K562 (cell line): ENCODE results near the gene TLDC2. TPM values are rescaled to one million over a fixed set of nuclear protein-coding genes. Genes with fewer than 3 reads are reported as not detected.
A peak's percentile ranks its signal among the peaks of the same experiment; 100 is the strongest.

Source experiments
- CC2D1A ChIP-seq: fragments of 450-650 bp; IDR thresholded peaks from 2 replicates; pipeline ENCODE4 v1.6.1; 2017; ENCODE audit warnings: mild to moderate bottlenecking
- EZH2 ChIP-seq: IDR thresholded peaks from 2 replicates; pipeline ENCODE4 v1.6.1; 2012; ENCODE audit warnings: low read depth, mild to moderate bottlenecking, inconsistent platforms, low read length, borderline replicate concordance
- FUS ChIP-seq: fragments of 200-400 bp; formaldehyde crosslinking; optimal IDR thresholded peaks from 2 replicates; pipeline ENCODE3; 2017; ENCODE audit warnings: low read depth, low read length
- SMARCA4 ChIP-seq: fragments of 450-650 bp; IDR thresholded peaks from 2 replicates; pipeline ENCODE4 v1.6.1; 2016
- STAT5B ChIP-seq: fragments of 250-450 bp; sonication (Bioruptor Pico); IDR thresholded peaks from 2 replicates; pipeline ENCODE4 v1.8.0; 2021; ENCODE audit warnings: mild to moderate bottlenecking, inconsistent platforms
- ZBTB17 ChIP-seq: fragments of 450-650 bp; formaldehyde crosslinking; IDR thresholded peaks from 2 replicates; pipeline ENCODE4 v1.4.0; 2020; ENCODE audit warnings: mild to moderate bottlenecking
- ZC3H4 ChIP-seq: sonication (generic); formaldehyde crosslinking; IDR thresholded peaks from 2 replicates; pipeline ENCODE4 v1.9.0; 2021; ENCODE audit warnings: missing genetic modification reagents, borderline replicate concordance
- ZNF445 ChIP-seq: fragments of 250-450 bp; sonication (Bioruptor Pico); IDR thresholded peaks from 2 replicates; pipeline ENCODE4 v1.4.0; 2020; ENCODE audit warnings: low read depth, mild to moderate bottlenecking, moderate library complexity
- polyA plus RNA-seq, 8 experiments: library from polyadenylated mRNA; depleted of rRNA in 4 of 8; stranded (reverse) in 5 of 8; unstranded in 3 of 8; fragments of >200 nt; fragmentation: Nextera tagmentation in 2 of 8; fragmentation: Illumina TruSeq in 1 of 8; extraction: Ambion mirVana in 2 of 8; extraction: Trizol in 1 of 8; gene quantifications; 2 replicates each; pipeline versions ENCODE4 v1.2.1 to v1.2.3, GENCODE V29; 2011 to 2014; ENCODE audit warnings: inconsistent platforms in 1 of 8, missing spikeins in 1 of 8
- total RNA-seq, 7 experiments: library from RNA; depleted of rRNA in 6 of 7; stranded (reverse); fragments of >200 nt in 6 of 7; fragmentation: Illumina TruSeq in 2 of 7; extraction: Trizol in 2 of 7; gene quantifications; 2 replicates each; pipeline versions ENCODE4 v1.2.1 to v1.2.3, GENCODE V29; 2011 to 2021; ENCODE audit warnings: low replicate concordance in 1 of 7
- TF ChIP-seq, protein P1 (sequence below): sonication (generic); IDR thresholded peaks from 2 replicates; pipeline ENCODE4 v1.6.1; 2016
- TF ChIP-seq, protein P2 (sequence below): sonication (generic); formaldehyde crosslinking; IDR thresholded peaks from 2 replicates; pipeline ENCODE4 v1.8.1; 2023; ENCODE audit warnings: missing genetic modification reagents, mild to moderate bottlenecking, borderline replicate concordance
- TF ChIP-seq, protein P3 (sequence below): fragments of 450-650 bp; IDR thresholded peaks from 2 replicates; pipeline ENCODE4 v1.7.1; 2018; ENCODE audit warnings: mild to moderate bottlenecking, low read depth; ENCODE audit not compliant: partially characterized antibody
- TF ChIP-seq, protein P4 (sequence below): sonication (generic); formaldehyde crosslinking; IDR thresholded peaks from 2 replicates; pipeline ENCODE4 v1.8.1; 2022; ENCODE audit warnings: missing genetic modification reagents
- TF ChIP-seq, protein P5 (sequence below): fragments of 250-450 bp; sonication (Bioruptor Pico); IDR thresholded peaks from 2 replicates; pipeline ENCODE4 v1.4.0; 2020; ENCODE audit warnings: mild to moderate bottlenecking, moderate library complexity

Gene TLDC2
- total and polyA plus RNA-seq, 9 of the 15 experiments (the other 6 are each of a cell fraction or from before 2014, with no cell fraction given), result not detected

DNA sequence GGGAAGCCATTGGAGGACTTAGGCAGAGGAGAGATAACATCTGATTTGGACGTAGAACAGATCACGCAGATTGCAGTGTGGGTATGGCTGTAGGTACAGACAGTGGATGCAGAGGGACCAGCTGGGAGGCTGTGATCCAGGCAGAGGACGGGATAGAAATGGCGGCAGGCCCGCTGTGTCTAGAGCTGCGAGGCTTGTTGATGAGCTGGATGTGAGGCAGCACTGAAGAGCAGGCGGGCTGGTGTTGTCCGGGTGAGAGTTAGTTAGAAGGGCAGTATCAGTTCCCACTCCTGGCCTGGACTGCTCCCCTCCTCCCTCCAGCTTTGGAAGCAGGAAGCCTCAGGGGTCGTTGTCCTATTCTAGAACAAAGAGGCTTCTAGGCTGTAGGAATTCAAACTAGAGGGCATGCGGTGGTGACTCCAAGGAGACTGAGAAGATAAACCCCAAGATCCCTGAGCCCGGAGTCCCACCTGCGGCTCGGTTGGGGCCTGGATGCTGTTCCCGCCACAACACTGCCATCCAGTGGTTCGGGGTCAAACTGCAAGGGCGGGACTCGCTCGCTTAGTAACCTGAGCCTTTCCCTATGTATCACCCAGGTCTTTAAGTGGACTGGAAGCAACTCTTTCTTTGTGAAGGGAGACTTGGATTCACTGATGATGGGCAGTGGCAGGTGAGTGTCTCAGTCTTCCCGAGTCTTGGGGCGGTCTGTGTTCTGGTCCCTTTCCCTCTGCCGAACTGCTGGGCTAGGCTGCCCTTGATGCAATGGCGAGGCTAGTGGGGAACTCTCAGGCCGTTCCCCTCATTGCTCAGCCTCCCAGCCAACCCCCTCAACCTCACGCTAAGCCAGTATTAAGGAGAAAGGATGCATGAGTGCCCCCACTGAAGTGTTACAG lies 11.2 kb downstream of the TLDC2 start (continued):
- TF ChIP-seq, protein P1, sequence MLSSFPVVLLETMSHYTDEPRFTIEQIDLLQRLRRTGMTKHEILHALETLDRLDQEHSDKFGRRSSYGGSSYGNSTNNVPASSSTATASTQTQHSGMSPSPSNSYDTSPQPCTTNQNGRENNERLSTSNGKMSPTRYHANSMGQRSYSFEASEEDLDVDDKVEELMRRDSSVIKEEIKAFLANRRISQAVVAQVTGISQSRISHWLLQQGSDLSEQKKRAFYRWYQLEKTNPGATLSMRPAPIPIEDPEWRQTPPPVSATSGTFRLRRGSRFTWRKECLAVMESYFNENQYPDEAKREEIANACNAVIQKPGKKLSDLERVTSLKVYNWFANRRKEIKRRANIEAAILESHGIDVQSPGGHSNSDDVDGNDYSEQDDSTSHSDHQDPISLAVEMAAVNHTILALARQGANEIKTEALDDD, result peak; percentile 48; the same call in 1 of the 2 replicates
- TF ChIP-seq FUS, result no peak
- no peak for TF ChIP-seq ZC3H4 (CRISPR knock-in tag)
- no peak for TF ChIP-seq EZH2
- no peak for TF ChIP-seq SMARCA4
- TF ChIP-seq, protein P2, sequence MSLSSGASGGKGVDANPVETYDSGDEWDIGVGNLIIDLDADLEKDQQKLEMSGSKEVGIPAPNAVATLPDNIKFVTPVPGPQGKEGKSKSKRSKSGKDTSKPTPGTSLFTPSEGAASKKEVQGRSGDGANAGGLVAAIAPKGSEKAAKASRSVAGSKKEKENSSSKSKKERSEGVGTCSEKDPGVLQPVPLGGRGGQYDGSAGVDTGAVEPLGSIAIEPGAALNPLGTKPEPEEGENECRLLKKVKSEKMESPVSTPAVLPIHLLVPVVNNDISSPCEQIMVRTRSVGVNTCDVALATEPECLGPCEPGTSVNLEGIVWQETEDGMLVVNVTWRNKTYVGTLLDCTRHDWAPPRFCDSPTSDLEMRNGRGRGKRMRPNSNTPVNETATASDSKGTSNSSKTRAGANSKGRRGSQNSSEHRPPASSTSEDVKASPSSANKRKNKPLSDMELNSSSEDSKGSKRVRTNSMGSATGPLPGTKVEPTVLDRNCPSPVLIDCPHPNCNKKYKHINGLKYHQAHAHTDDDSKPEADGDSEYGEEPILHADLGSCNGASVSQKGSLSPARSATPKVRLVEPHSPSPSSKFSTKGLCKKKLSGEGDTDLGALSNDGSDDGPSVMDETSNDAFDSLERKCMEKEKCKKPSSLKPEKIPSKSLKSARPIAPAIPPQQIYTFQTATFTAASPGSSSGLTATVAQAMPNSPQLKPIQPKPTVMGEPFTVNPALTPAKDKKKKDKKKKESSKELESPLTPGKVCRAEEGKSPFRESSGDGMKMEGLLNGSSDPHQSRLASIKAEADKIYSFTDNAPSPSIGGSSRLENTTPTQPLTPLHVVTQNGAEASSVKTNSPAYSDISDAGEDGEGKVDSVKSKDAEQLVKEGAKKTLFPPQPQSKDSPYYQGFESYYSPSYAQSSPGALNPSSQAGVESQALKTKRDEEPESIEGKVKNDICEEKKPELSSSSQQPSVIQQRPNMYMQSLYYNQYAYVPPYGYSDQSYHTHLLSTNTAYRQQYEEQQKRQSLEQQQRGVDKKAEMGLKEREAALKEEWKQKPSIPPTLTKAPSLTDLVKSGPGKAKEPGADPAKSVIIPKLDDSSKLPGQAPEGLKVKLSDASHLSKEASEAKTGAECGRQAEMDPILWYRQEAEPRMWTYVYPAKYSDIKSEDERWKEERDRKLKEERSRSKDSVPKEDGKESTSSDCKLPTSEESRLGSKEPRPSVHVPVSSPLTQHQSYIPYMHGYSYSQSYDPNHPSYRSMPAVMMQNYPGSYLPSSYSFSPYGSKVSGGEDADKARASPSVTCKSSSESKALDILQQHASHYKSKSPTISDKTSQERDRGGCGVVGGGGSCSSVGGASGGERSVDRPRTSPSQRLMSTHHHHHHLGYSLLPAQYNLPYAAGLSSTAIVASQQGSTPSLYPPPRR, result no peak
- TF ChIP-seq, protein P3, sequence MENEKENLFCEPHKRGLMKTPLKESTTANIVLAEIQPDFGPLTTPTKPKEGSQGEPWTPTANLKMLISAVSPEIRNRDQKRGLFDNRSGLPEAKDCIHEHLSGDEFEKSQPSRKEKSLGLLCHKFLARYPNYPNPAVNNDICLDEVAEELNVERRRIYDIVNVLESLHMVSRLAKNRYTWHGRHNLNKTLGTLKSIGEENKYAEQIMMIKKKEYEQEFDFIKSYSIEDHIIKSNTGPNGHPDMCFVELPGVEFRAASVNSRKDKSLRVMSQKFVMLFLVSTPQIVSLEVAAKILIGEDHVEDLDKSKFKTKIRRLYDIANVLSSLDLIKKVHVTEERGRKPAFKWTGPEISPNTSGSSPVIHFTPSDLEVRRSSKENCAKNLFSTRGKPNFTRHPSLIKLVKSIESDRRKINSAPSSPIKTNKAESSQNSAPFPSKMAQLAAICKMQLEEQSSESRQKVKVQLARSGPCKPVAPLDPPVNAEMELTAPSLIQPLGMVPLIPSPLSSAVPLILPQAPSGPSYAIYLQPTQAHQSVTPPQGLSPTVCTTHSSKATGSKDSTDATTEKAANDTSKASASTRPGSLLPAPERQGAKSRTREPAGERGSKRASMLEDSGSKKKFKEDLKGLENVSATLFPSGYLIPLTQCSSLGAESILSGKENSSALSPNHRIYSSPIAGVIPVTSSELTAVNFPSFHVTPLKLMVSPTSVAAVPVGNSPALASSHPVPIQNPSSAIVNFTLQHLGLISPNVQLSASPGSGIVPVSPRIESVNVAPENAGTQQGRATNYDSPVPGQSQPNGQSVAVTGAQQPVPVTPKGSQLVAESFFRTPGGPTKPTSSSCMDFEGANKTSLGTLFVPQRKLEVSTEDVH, result no peak
- no peak for TF ChIP-seq STAT5B (CRISPR knock-in tag)
- TF ChIP-seq, protein P4, sequence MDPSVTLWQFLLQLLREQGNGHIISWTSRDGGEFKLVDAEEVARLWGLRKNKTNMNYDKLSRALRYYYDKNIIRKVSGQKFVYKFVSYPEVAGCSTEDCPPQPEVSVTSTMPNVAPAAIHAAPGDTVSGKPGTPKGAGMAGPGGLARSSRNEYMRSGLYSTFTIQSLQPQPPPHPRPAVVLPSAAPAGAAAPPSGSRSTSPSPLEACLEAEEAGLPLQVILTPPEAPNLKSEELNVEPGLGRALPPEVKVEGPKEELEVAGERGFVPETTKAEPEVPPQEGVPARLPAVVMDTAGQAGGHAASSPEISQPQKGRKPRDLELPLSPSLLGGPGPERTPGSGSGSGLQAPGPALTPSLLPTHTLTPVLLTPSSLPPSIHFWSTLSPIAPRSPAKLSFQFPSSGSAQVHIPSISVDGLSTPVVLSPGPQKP (CRISPR knock-in tag), result no peak
- TF ChIP-seq ZNF445, result no peak
- TF ChIP-seq CC2D1A, result peak; percentile 75
- TF ChIP-seq, protein P5, sequence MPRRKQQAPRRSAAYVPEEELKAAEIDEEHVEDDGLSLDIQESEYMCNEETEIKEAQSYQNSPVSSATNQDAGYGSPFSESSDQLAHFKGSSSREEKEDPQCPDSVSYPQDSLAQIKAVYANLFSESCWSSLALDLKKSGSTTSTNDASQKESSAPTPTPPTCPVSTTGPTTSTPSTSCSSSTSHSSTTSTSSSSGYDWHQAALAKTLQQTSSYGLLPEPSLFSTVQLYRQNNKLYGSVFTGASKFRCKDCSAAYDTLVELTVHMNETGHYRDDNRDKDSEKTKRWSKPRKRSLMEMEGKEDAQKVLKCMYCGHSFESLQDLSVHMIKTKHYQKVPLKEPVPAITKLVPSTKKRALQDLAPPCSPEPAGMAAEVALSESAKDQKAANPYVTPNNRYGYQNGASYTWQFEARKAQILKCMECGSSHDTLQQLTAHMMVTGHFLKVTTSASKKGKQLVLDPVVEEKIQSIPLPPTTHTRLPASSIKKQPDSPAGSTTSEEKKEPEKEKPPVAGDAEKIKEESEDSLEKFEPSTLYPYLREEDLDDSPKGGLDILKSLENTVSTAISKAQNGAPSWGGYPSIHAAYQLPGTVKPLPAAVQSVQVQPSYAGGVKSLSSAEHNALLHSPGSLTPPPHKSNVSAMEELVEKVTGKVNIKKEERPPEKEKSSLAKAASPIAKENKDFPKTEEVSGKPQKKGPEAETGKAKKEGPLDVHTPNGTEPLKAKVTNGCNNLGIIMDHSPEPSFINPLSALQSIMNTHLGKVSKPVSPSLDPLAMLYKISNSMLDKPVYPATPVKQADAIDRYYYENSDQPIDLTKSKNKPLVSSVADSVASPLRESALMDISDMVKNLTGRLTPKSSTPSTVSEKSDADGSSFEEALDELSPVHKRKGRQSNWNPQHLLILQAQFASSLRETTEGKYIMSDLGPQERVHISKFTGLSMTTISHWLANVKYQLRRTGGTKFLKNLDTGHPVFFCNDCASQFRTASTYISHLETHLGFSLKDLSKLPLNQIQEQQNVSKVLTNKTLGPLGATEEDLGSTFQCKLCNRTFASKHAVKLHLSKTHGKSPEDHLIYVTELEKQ (CRISPR knock-in tag), result no peak
- TF ChIP-seq ZBTB17 (CRISPR knock-in tag), result no peak
